ENCODE results near the gene FTH1.

Gene FTH1

DNA sequence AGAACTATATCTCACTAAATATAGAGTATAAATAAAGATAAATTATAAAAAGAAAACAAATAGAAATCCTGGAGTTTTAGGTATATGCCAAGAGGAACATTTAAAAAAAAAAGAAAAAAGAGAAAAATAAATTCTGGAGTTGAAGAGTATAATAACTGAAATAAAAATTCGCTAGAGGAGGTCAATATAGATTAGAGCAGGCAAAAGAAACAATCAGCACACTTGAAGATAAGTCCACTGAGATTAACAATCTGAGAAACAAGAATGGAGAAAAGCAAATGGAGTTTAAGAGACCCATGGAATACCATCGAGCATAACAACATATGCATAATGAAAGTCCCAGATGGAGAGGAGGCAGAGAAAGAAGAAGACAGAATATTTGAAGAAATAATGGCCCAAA lies 31.6 kb downstream of the FTH1 start:
- TF ChIP-seq, protein P1, sequence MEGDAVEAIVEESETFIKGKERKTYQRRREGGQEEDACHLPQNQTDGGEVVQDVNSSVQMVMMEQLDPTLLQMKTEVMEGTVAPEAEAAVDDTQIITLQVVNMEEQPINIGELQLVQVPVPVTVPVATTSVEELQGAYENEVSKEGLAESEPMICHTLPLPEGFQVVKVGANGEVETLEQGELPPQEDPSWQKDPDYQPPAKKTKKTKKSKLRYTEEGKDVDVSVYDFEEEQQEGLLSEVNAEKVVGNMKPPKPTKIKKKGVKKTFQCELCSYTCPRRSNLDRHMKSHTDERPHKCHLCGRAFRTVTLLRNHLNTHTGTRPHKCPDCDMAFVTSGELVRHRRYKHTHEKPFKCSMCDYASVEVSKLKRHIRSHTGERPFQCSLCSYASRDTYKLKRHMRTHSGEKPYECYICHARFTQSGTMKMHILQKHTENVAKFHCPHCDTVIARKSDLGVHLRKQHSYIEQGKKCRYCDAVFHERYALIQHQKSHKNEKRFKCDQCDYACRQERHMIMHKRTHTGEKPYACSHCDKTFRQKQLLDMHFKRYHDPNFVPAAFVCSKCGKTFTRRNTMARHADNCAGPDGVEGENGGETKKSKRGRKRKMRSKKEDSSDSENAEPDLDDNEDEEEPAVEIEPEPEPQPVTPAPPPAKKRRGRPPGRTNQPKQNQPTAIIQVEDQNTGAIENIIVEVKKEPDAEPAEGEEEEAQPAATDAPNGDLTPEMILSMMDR (IDR thresholded peaks at IDR 0.05; ENCODE audit: borderline replicate concordance, insufficient read depth, low read depth, low read length) = no peak
- no peak overlapping the region for H3K4me3 ChIP-seq (ENCODE audit: low read depth, low read length)

DNA sequence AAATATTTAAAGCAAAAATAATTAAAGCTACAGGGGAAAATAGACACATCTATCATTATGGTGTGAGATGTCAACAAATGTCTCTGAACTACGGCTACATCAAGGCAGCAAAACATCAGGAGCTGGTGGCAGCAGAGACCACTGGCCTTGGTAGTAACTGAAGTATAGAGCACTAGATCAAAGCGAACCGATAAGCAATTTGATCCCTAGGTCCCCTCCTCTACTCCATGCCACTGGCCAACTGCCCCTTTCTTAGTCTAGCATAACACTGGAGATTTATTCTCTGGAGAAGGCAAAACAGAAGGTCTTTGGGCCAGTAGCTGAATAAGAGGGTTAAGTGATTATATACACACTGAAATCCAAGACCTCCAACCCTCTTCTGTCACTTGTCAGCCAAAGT lies 36.5 kb downstream of the FTH1 start:
- no peak overlapping the region for H3K4me3 ChIP-seq (ENCODE audit: low read depth, low read length)
- TF ChIP-seq, protein P1 (IDR thresholded peaks at IDR 0.05; ENCODE audit: borderline replicate concordance, insufficient read depth, low read depth, low read length) = no peak

DNA sequence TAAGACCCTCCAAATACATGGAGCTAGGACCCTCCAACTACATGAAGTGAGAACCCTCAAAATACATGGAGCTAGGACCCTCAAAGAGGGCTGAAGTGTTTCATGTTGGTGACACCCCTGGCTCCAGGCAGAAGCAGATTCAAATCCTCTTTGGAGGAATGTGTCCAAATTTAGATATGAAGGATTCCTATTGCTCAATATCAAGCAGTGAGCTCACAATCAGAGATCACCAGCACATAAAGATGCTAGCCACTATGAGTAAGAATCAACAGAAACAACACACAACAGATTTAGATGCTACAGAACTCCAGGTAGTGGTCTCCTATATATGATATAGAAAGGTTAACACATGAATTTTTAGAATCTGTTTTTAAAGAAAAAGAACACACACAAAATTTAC lies 38.8 kb downstream of the FTH1 start:
- no peak overlapping the region for H3K4me3 ChIP-seq (ENCODE audit: low read depth, low read length)
- TF ChIP-seq, protein P1 (IDR thresholded peaks at IDR 0.05; ENCODE audit: borderline replicate concordance, insufficient read depth, low read depth, low read length) = no peak

DNA sequence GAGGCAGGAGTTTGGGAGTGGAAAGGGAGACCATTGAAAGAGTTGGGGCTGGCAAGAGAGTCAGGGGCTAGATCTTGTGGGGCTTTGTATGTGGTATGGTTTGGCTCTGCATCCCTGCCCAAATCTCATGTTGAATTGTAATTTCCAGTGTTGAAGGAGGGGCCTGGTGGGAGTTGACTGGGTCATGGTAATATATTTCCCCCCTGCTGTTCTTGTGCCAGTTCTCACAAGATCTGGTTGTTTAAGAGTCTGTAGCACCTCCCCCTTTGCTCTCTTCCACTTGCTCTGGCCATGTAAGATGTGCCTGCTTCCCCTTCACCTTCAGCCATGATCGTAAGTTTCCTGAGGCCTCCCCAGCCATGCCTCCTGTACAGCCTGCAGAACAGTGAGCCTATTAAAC lies 39.9 kb downstream of the FTH1 start:
- TF ChIP-seq, protein P1 (IDR thresholded peaks at IDR 0.05; ENCODE audit: borderline replicate concordance, insufficient read depth, low read depth, low read length) = no peak
- H3K4me3 ChIP-seq (ENCODE audit: low read depth, low read length) = no peak overlapping the region

DNA sequence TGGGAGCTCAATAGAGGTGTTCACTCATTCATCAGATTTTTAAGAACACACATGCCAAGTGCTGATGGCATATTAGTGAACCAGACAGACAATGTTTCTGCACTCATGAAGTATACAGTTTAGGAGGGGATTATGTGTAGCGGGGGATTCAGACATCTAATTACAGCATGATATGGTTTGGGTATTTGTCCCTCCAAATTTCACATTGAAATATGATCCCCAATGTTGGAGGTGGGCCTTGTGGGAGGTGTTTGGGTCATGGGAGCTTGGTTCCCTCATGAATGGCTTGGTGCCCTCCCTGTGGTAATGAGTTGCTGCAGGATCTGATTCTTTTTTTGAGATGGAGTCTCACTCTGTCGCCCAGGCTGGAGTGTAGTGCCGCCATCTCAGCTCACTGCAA lies 41.2 kb downstream of the FTH1 start:
- TF ChIP-seq, protein P1 (IDR thresholded peaks at IDR 0.05; ENCODE audit: borderline replicate concordance, insufficient read depth, low read depth, low read length) = no peak
- H3K4me3 ChIP-seq (ENCODE audit: low read depth, low read length) = no peak overlapping the region

DNA sequence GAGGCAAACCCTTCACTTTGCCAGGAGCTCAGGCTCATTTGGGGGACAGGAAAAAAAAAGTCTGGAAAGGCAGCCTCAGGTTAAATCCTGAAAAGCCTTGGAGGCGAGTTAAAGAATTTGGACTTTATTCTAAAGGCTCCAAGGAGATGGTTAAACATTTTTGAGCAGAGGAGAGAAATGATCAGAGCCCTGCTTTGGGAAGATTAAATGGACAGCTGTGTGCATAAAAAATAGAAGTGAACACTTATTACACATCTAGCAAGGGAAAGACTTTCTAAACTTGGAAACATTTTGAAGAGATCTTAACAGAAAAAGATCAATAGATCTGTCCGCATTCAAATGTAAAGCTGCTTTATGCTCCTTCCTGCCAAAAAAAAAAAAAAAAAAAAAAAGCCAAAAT lies 41.7 kb downstream of the FTH1 start:
- H3K4me3 ChIP-seq (ENCODE audit: low read depth, low read length) = no peak overlapping the region
- TF ChIP-seq, protein P1 (IDR thresholded peaks at IDR 0.05; ENCODE audit: borderline replicate concordance, insufficient read depth, low read depth, low read length) = no peak

DNA sequence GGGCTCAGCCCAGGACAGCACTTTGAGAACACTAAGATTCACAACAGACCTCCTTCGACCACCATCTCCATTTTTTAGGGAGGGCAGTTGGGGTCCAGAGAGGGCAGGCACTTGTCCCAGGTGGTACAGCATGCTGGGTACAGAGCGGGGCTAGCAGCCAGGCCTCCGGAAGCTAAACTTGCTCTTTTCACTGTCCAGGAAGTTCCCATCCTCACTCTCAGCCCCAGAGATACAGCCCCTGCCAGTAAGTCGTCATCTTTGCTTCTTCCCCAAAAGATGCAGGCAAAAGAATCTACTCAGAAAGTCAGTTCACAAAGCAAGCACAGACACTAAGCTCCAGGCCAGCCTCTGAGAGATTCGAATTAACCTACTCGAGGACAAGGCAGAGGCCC lies 43.4 kb downstream of the FTH1 start:
- H3K4me3 ChIP-seq (ENCODE audit: low read depth, low read length) = no peak overlapping the region

More for the DNA sequence above, 43.4 kb downstream of the FTH1 start:
- TF ChIP-seq, protein P1 (IDR thresholded peaks at IDR 0.05; ENCODE audit: borderline replicate concordance, insufficient read depth, low read depth, low read length) = no peak
